Gastrocnemius medialis (tissue), 4 donors: Measurements from ENCODE around the gene KANSL1L. TPM values are rescaled to one million over a fixed set of nuclear protein-coding genes. Genes with fewer than 3 reads are reported as not detected.

Experiments used
- ATAC-seq, 2 donors: fragments of 150-250 bp; one replicate each; pipeline ENCODE4 v1.9.1; 2016
- DNase-seq, 2 donors: peaks; one replicate each; pipeline ENCODE4 v3.0.0-alpha.2; 2019
- H3K27ac ChIP-seq, 4 donors: fragments of 200-600 bp; sonication (generic); 1 replicate in 1 of 4; 2 replicates in 3 of 4; pipeline ENCODE4 v1.5.1; 2016 to 2018; ENCODE audit warnings: mild to moderate bottlenecking in 2 of 4, moderate library complexity in 1 of 4
- H3K27me3 ChIP-seq, 3 donors: fragments of 200-600 bp; sonication (generic) in 2 of 3; 1 replicate in 1 of 3; 2 replicates in 2 of 3; pipeline versions ENCODE4 v1.5.1 to v1.6.0; 2016 to 2019; ENCODE audit warnings: mild to moderate bottlenecking in 1 of 3, moderate library complexity in 1 of 3
- H3K36me3 ChIP-seq, 2 donors: fragments of 200-600 bp; sonication (generic) in 1 of 2; one replicate each; pipeline ENCODE4 v1.5.1; 2017 to 2018
- H3K4me1 ChIP-seq, 2 donors: fragments of 200-600 bp; sonication (generic) in 1 of 2; one replicate each; pipeline ENCODE4 v1.5.1; 2016 to 2017; ENCODE audit warnings: mild to moderate bottlenecking in 2 of 2
- H3K4me3 ChIP-seq, 4 donors: fragments of 200-600 bp; sonication (generic) in 3 of 4; 1 replicate in 1 of 4; 2 replicates in 3 of 4; pipeline ENCODE4 v1.5.1; 2016 to 2019; ENCODE audit warnings: mild to moderate bottlenecking in 2 of 4
- H3K9me3 ChIP-seq, 3 donors: fragments of 200-600 bp; sonication (generic) in 2 of 3; 1 replicate in 1 of 3; 2 replicates in 2 of 3; pipeline ENCODE4 v1.5.1; 2016 to 2019
- POLR2A ChIP-seq, 2 donors: fragments of 450-650 bp; IDR thresholded peaks; one replicate each; pipeline ENCODE4 v1.6.1; 2017; ENCODE audit warnings: antibody characterized with exemption in 2 of 2, mild to moderate bottlenecking in 2 of 2, moderate library complexity in 2 of 2
- in situ Hi-C, 4 donors: fragments of 200-750 bp; cut with MboI; loops; one replicate each; pipeline versions ENCODE4 v1.15.0 to v1.8.0; 2017; ENCODE audit warnings: low sequenced_read_pairs in 4 of 4
- intact Hi-C: fragments of 100-400 bp; cut with DNase I; formaldehyde crosslinking; loops from one replicate; pipeline ENCODE4 v1.15.1; 2023; ENCODE audit warnings: low total_unique reads
- total RNA-seq, 4 donors: library from RNA; depleted of rRNA; stranded (reverse); fragments of >200 nt; gene quantifications; one replicate each; pipeline versions ENCODE4 v1.1.0 to v1.2.3, GENCODE V29; 2016
- TF ChIP-seq, protein P1 (sequence below), 5 experiments: fragments of 450-650 bp in 3 of 5; fragments of 200-600 bp in 2 of 5; sonication (generic) in 2 of 5; IDR thresholded peaks in 4 of 5; conservative IDR thresholded peaks in 1 of 5; 1 replicate in 4 of 5; 2 replicates in 1 of 5; pipeline ENCODE4 v1.5.1; 2016 to 2019; ENCODE audit warnings: antibody characterized with exemption in 5 of 5, mild to moderate bottlenecking in 3 of 5, moderate library complexity in 3 of 5

The KANSL1L gene
- total RNA-seq, 4 donors from 2014 or later = 19.4 to 21.9 (median 20.4) TPM

DNA sequence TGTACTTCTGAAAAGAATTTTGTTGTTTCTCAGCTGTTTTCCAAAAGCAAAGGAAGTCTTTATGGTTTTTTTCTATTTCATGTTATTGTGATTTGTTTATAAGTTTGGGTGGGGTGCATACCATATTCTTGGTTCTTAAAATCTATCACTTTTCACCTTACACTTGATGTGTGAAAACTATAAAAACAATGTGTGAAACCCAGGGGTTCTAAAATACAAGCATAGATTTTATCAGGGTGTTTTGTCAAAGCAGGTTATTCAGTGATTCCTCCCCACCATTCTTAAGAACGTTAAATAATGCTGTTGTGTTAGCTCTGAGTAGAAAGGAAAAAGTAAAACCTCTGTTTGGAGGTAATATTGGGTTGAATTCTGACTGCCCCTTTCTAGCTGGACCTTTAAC, 151.1 kb downstream of the KANSL1L start:
- DNase-seq = no peak
- peaks cover 5 to 97% of the 10 kb centered on the region in 2 donors for H3K36me3 ChIP-seq

DNA sequence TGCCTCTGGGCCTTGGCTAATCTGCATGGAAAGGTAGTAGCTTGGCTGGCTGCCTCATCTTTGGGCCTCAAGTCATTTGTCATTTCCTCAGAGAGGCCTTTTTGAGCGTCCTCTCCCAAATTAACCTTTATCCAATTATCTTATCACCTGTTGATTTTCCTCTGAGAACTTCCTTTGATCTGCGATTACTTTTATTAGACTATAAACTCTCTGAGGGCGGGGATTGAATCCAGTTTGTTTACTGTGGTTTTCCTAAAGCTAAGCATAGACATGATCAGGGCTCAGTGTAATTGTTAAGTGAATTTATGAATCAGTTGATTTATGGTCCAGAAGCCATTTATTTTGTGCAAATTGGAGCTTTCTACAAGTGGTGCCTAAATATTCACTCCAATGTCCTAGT, 161.3 kb downstream of the KANSL1L start:
- intact Hi-C loops (loop anchor here (10.0 kb wide), 1 partner anchor 285 kb away; no protein-coding TSS in a partner anchor), in situ Hi-C loops (no loop called here)
- Histone ChIP-seq H3K4me1 (peaks cover 14 to 29% of the 10 kb centered on the region in 2 donors), H3K36me3 (peaks cover 0 to 28% of the 10 kb centered on the region in 2 donors), H3K27me3 (no peaks in the 10 kb centered on the region), H3K27ac (no peak overlapping the region), H3K9me3 (no peaks in the 10 kb centered on the region), H3K4me3 (no peak overlapping the region)
- ATAC-seq (no peak), DNase-seq (no peak)
- TF ChIP-seq, protein P1, sequence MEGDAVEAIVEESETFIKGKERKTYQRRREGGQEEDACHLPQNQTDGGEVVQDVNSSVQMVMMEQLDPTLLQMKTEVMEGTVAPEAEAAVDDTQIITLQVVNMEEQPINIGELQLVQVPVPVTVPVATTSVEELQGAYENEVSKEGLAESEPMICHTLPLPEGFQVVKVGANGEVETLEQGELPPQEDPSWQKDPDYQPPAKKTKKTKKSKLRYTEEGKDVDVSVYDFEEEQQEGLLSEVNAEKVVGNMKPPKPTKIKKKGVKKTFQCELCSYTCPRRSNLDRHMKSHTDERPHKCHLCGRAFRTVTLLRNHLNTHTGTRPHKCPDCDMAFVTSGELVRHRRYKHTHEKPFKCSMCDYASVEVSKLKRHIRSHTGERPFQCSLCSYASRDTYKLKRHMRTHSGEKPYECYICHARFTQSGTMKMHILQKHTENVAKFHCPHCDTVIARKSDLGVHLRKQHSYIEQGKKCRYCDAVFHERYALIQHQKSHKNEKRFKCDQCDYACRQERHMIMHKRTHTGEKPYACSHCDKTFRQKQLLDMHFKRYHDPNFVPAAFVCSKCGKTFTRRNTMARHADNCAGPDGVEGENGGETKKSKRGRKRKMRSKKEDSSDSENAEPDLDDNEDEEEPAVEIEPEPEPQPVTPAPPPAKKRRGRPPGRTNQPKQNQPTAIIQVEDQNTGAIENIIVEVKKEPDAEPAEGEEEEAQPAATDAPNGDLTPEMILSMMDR (IDR thresholded peaks at IDR 0.05 in 4 of 5, conservative IDR thresholded peaks at IDR 0.05 in 1 of 5) = no peak
- TF ChIP-seq POLR2A (IDR thresholded peaks at IDR 0.05) = no peak

More for the DNA sequence above, 151.1 kb downstream of the KANSL1L start:
- Histone ChIP-seq H3K27ac (no peak overlapping the region), H3K27me3 (no peaks in the 10 kb centered on the region), H3K9me3 (no peaks in the 10 kb centered on the region), H3K4me1 (no peaks in the 10 kb centered on the region), H3K4me3 (no peak overlapping the region)
- no peak for TF ChIP-seq POLR2A (IDR thresholded peaks at IDR 0.05)
- TF ChIP-seq, protein P1 (IDR thresholded peaks at IDR 0.05 in 4 of 5, conservative IDR thresholded peaks at IDR 0.05 in 1 of 5) = no peak
- in situ Hi-C loops = no loop called here
- ATAC-seq = no peak
- intact Hi-C loops = no loop called here

DNA sequence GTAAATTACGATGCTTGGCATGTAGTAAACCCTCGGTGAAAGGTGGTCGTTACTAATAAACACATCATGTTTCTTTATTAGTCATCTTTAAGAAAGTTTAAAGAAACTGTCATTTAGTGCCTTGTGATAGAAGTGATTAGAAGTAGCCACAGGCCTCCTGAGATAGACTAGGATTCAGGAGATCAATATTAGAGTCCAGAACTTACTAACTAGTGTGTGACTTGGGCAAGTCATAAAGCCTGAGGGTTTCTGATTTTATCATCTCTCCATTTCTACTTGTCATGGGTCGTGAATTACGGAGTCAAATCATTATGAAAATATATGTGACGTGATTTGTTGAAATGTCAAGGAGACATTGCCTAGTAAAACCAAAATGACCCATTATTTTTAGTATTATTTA, 162.1 kb downstream of the KANSL1L start:
- no peaks in the 10 kb centered on the region for H3K9me3 ChIP-seq
- TF ChIP-seq POLR2A (IDR thresholded peaks at IDR 0.05) = no peak
- TF ChIP-seq, protein P1 (IDR thresholded peaks at IDR 0.05 in 4 of 5, conservative IDR thresholded peaks at IDR 0.05 in 1 of 5) = no peak
- no peak for DNase-seq
- H3K36me3 ChIP-seq = peaks cover 0 to 22% of the 10 kb centered on the region in 2 donors
- H3K27ac ChIP-seq = no peak overlapping the region
- H3K4me1 ChIP-seq = peaks cover 22 to 36% of the 10 kb centered on the region in 2 donors
- no peak for ATAC-seq
- intact Hi-C loops (loop anchor here (10.0 kb wide), 1 partner anchor 286 kb away; no protein-coding TSS in a partner anchor), in situ Hi-C loops (no loop called here)
- no peak overlapping the region for H3K4me3 ChIP-seq
- no peaks in the 10 kb centered on the region for H3K27me3 ChIP-seq

DNA sequence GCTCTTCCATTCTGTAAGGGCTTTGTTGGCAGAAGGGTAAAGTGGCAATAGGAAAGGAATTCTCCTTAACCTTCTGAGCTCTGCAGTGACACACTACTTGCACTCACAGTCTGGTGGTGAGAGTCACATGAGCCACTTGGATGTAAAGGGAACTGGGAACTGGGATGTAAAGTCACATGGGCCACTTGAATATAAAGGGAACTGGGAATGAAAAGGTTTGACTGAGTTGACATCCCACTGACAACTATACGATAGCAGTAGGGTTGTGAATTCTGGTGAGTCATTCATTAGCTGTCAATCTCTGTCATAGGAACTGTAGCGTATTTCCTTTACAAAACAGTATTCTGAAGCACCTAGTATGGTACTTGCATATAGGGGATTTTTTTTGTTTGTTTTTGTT, 163.3 kb downstream of the KANSL1L start:
- intact Hi-C loops = loop anchor here (10.0 kb wide), 1 partner anchor 287 kb away; no protein-coding TSS in a partner anchor
- H3K27ac ChIP-seq = no peak overlapping the region
- peaks cover 0 to 16% of the 10 kb centered on the region in 2 donors for H3K36me3 ChIP-seq
- H3K9me3 ChIP-seq = no peaks in the 10 kb centered on the region
- in situ Hi-C loops = no loop called here
- H3K4me3 ChIP-seq = no peak overlapping the region
- no peaks in the 10 kb centered on the region for H3K27me3 ChIP-seq
- peaks cover 34 to 47% of the 10 kb centered on the region in 2 donors for H3K4me1 ChIP-seq
- DNase-seq (no peak), ATAC-seq (no peak)
- TF ChIP-seq, protein P1 (IDR thresholded peaks at IDR 0.05 in 4 of 5, conservative IDR thresholded peaks at IDR 0.05 in 1 of 5) = no peak
- TF ChIP-seq POLR2A (IDR thresholded peaks at IDR 0.05) = no peak

DNA sequence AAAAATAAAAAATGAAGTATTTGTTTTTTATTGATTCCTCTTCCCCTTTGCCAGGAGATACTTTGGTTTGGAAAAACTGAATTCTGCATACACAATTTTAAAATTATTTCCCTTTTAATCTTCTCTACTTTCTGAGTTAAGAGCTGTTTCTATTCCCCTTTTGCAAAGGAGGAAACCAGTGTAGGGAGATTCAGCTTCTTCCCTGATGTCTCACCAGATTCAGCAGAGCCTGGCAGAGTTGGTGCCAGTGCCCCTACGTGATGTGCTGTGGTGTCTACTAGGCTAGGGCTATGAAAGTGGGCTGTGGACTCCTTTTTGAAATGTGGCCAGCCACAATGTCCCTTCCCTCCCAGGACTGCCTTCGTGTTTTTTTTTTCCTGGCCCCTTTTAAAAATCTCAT, 166.3 kb downstream of the KANSL1L start:
- H3K36me3 ChIP-seq = no peaks in the 10 kb centered on the region
- H3K4me3 ChIP-seq = no peak overlapping the region
- DNase-seq = no peak
- TF ChIP-seq POLR2A (IDR thresholded peaks at IDR 0.05) = no peak
- TF ChIP-seq, protein P1 (IDR thresholded peaks at IDR 0.05 in 4 of 5, conservative IDR thresholded peaks at IDR 0.05 in 1 of 5) = no peak
- H3K27ac ChIP-seq = peak overlapping the region in 2 of 4 donors; percentile 36 to 52
- peaks cover 37 to 51% of the 10 kb centered on the region in 2 donors for H3K4me1 ChIP-seq
- in situ Hi-C loops = no loop called here
- intact Hi-C loops = loop anchor here (10.0 kb wide), 1 partner anchor 290 kb away; no protein-coding TSS in a partner anchor
- no peak for ATAC-seq
- H3K9me3 ChIP-seq = no peaks in the 10 kb centered on the region
- H3K27me3 ChIP-seq = no peaks in the 10 kb centered on the region
